Activated CD4-positive, alpha-beta T cell treated with anti-CD3 and anti-CD28 coated beads, Interleukin-2, amount 50 U/mL, for 48 hours (primary cell): ENCODE measurements around the gene ZNF385C.

Experiments
- DNase-seq, 2 experiments: peaks; one replicate each; pipeline ENCODE4 v3.0.0-alpha.2; 2020

ZNF385C gene

GRCh38 chr17:42075789-42076188 is 22.5 kb downstream of the ZNF385C start:
- no peak for DNase-seq

- DNase-seq, result no peak
Observed at GRCh38 chr17:42072323-42073187, 25.7 kb downstream of the ZNF385C start.

- peak in 1 of 2 experiments; percentile 18 for DNase-seq
Observed at GRCh38 chr17:42071810-42072209, 26.5 kb downstream of the ZNF385C start.

GRCh38 chr17:42068979-42069378 is 29.3 kb downstream of the ZNF385C start:
- DNase-seq, result no peak

GRCh38 chr17:42067371-42068091 is 30.7 kb downstream of the ZNF385C start:
- DNase-seq, result peak; percentile 82 to 85

- no peak for DNase-seq
Observed at GRCh38 chr17:42065201-42065600, 33.1 kb downstream of the ZNF385C start.

GRCh38 chr17:42062681-42063080 is 35.6 kb downstream of the ZNF385C start:
- DNase-seq, result no peak

GRCh38 chr17:42061646-42062487 is 36.4 kb downstream of the ZNF385C start:
- no peak for DNase-seq

- DNase-seq, result no peak
Observed at GRCh38 chr17:42060231-42060630, 38.0 kb downstream of the ZNF385C start.

- no peak for DNase-seq
Observed at GRCh38 chr17:42059815-42060214, 38.5 kb downstream of the ZNF385C start.

GRCh38 chr17:42058063-42058462 is 40.2 kb downstream of the ZNF385C start:
- no peak for DNase-seq

GRCh38 chr17:42056635-42057034 is 41.6 kb downstream of the ZNF385C start:
- DNase-seq, result no peak

- DNase-seq, result no peak
Observed at GRCh38 chr17:42055496-42055895, 42.8 kb downstream of the ZNF385C start.

GRCh38 chr17:42055027-42055426 is 43.2 kb downstream of the ZNF385C start:
- no peak for DNase-seq

GRCh38 chr17:42053731-42054500 is 44.4 kb downstream of the ZNF385C start:
- DNase-seq, result no peak

- DNase-seq, result no peak
Observed at GRCh38 chr17:42052346-42052877, 45.9 kb downstream of the ZNF385C start.

GRCh38 chr17:42051645-42052044 is 46.6 kb downstream of the ZNF385C start:
- no peak for DNase-seq

- no peak for DNase-seq
Observed at GRCh38 chr17:42051013-42051400, 47.3 kb downstream of the ZNF385C start.

- DNase-seq, result peak; percentile 37 to 48
Observed at GRCh38 chr17:42050393-42051012, 47.8 kb downstream of the ZNF385C start, which contains the start of gene C17orf113. C17orf113 (minus strand) TSS chr17:42050601; CDS start chr17:42043376, 7,225 bp downstream.

- DNase-seq, result no peak
Observed at GRCh38 chr17:42049834-42050392, 48.4 kb downstream of the ZNF385C start.

GRCh38 chr17:42047343-42047742 is 50.9 kb downstream of the ZNF385C start:
- no peak for DNase-seq
